GM21526 (cell line): ENCODE measurements around the gene FAM131B.

ENCODE experiments used
- ATAC-seq: cut with Tn5 transposase; IDR thresholded peaks from one replicate; pipeline ENCODE4 v1.9.1; 2021; ENCODE audit warnings: moderate library complexity; ENCODE audit not compliant: unreplicated experiment, low FRiP score

The FAM131B gene

GRCh38 chr7:143384148-143384547 lies 21.6 kb upstream of the FAM131B start:
- ATAC-seq, result no peak

- ATAC-seq, result no peak
Measured at GRCh38 chr7:143383642-143383957, 21.1 kb upstream of the FAM131B start.

- ATAC-seq, result no peak
Measured at GRCh38 chr7:143382791-143383641, 20.5 kb upstream of the FAM131B start.

GRCh38 chr7:143382126-143382790 lies 19.7 kb upstream of the FAM131B start:
- ATAC-seq, result no peak

- ATAC-seq, result no peak
Measured at GRCh38 chr7:143381427-143382125, 19.1 kb upstream of the FAM131B start.

- peak; percentile 73 for ATAC-seq
Measured at GRCh38 chr7:143380646-143381426, 18.3 kb upstream of the FAM131B start, which contains the start of gene ZYX. Gene ZYX (plus strand): TSS chr7:143381345. CDS start chr7:143381572, 227 bp downstream.

GRCh38 chr7:143380260-143380645 lies 17.7 kb upstream of the FAM131B start:
- peak; percentile 56 for ATAC-seq

- ATAC-seq, result peak; percentile 2
Measured at GRCh38 chr7:143379611-143380259, 17.2 kb upstream of the FAM131B start.

- ATAC-seq, result no peak
Measured at GRCh38 chr7:143376396-143376795, 13.9 kb upstream of the FAM131B start.

GRCh38 chr7:143375298-143376034 lies 13.0 kb upstream of the FAM131B start:
- no peak for ATAC-seq

GRCh38 chr7:143374561-143374960 lies 12.0 kb upstream of the FAM131B start:
- ATAC-seq, result no peak

- no peak for ATAC-seq
Measured at GRCh38 chr7:143373255-143373794, 10.8 kb upstream of the FAM131B start.

GRCh38 chr7:143372070-143372469 lies 9.6 kb upstream of the FAM131B start:
- ATAC-seq, result no peak

- no peak for ATAC-seq
Measured at GRCh38 chr7:143369678-143370651, 7.5 kb upstream of the FAM131B start.

GRCh38 chr7:143368387-143368786 lies 5.9 kb upstream of the FAM131B start:
- no peak for ATAC-seq

- ATAC-seq, result no peak
Measured at GRCh38 chr7:143367972-143368371, 5.5 kb upstream of the FAM131B start.

GRCh38 chr7:143363016-143363937 lies 764 bp upstream of the FAM131B start:
- no peak for ATAC-seq
